Stimulated activated CD4-positive, alpha-beta T cell treated with anti-CD3 and anti-CD28 coated beads, Interleukin-4, amount 100 ng/mL, for 48 hours (primary cell): ENCODE data around the gene ELAC1.
A peak's percentile ranks its signal among the peaks of the same experiment; 100 is the strongest.

Source experiments
- DNase-seq, 2 donors: peaks; one replicate each; pipeline ENCODE4 v3.0.0-alpha.2; 2020; ENCODE audit warnings: low read depth in 2 of 2

ELAC1 gene

DNA sequence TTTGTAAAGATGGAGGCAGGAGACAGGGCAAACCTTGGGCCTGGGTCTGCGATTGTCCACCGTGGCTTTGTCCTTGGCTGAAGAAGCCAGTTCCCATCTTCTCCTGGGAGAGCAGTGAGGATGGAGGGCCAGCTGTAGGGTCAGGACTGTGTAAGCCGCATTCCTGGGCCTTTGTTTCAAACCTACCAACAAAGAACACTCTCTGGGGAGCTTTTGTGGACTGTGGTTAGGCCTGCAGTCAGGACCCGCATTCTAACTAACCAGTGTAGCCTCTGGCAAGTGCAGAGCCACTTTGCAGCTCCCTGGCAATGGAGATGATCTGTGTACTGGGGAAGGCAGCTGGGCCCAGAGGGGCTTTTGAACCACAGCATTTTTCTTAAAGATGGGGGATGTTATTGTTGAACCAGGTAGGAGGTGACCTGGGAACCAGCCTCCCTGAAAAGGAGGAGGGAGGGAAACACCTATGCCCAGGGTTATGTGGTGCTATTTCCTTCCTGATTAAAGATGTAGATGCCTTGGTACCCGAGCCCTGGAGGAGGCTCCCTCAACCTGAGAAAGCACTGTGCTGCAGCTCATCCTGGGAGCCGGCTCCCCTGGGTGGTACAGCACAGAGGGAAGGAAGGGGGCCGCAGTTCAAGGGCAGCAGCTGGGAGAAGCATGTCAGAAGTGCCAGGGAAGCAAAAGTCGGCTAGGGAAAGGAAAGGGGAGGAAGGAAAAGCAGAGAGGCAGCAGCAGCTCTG is 49.5 kb downstream of the ELAC1 start:
- DNase-seq, result no peak

DNA sequence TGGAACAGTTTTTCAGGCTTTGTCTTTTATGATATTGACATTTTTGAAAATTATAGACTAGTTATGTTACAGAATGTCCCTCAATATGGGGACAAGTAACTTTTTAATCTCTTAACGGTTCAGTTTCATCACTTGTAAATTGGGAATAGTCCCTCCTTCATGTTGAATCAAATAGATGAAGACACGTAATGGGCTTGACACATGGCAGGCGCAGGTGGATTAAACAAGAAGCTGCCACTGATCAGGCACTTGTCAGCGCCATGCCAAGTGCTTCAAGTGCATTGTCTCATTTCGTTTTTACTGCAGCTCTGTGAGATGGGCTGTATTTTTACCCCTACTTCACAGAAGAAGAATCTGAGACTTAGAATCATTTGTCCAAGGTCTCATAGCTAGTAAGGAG is 52.7 kb downstream of the ELAC1 start:
- DNase-seq, result no peak

DNA sequence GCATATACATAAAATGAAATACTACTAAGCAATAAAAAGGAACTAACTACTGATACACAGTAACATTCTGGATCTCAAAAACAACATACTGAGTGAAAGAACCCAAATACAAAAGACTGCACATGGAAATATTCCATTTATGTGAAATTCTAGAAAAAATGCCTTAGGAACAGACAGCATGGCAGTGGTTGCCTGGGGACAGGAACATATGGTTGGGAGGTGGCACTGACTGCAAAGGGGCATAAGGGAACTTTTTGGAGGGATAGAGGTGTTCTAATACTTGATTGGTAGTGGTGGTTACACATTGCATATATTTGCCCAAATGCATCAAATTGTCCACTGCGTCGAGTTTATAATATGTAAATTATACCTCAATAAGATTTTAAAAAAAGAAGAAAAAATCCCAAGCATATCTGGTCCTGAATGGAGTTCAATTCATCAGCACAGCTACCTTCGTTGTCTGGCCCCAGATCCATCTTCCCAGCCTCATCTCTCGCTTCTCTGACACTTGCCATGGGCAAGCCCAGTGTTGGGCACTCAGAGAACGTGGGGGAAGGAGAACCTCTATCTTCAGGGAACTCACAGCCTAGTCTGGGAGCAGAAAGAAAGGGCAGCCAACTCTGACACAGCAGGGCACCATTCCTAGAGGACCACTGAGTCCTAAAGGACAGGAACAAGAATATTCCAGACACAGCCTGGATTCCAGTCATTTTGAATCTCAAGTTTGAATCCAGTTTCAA is 53.6 kb downstream of the ELAC1 start:
- no peak for DNase-seq

DNA sequence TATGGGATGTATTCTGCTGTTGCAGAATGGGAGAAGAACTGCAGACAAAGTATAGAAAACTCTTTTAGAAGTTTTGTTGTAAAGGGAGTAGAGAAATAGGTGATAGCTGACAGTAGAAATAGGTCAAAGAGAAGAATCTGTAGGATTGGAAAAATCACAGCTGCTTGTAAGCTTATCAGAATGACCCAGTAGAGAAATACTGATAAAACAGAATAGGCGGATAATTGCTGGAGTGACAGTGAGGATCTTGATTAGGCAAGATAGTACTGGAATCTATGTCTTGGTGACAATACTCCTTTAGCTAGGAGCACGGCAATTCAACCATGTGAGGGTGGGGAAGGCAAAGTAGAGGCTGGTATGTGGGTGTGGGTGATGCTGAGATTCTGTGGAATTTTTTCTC is 57.7 kb downstream of the ELAC1 start:
- no peak for DNase-seq

DNA sequence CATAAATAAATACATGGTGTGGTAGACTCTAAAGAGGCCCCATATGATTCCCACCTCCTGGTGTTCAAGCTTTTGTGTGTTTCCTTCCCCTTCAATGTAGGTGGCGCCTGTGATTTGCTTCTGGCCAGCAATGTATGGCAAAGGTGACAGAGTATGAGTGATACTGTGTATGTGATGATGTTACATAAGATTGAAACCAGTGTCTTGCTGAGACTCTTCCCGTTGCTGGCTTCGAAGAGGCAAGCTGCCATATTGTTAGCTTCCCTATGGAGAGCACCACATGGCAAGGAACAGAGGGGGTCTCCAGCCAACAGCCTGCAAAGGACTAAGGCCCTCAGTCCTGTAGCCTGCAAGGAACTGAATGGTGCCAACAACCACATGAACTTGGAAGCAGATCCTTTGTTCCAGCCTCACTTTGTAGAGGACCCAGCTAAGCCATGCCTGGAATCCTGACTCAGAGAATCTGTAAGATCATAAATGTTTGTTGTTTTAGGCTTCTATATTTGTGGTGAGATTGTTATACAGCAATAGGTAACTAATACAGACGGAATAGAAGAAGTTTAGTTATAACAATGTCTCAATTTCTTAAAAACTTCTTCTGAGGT is 60.5 kb downstream of the ELAC1 start:
- DNase-seq, result no peak

DNA sequence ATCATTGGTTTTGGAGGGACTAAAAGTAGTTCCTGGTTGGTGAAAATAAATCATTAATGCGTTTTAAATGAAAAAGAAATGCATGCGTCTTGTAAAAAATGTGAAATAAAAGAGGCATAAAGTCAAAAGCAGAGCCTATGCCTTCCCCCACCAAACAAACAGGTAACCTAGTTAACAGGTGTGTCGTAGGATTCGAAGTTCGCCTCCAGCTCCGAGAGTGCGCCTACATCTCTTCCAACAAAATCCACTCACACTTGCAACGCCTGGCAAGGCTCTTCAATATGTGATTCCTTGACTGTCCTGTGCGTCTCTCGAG is 61.5 kb downstream of the ELAC1 start:
- no peak for DNase-seq

DNA sequence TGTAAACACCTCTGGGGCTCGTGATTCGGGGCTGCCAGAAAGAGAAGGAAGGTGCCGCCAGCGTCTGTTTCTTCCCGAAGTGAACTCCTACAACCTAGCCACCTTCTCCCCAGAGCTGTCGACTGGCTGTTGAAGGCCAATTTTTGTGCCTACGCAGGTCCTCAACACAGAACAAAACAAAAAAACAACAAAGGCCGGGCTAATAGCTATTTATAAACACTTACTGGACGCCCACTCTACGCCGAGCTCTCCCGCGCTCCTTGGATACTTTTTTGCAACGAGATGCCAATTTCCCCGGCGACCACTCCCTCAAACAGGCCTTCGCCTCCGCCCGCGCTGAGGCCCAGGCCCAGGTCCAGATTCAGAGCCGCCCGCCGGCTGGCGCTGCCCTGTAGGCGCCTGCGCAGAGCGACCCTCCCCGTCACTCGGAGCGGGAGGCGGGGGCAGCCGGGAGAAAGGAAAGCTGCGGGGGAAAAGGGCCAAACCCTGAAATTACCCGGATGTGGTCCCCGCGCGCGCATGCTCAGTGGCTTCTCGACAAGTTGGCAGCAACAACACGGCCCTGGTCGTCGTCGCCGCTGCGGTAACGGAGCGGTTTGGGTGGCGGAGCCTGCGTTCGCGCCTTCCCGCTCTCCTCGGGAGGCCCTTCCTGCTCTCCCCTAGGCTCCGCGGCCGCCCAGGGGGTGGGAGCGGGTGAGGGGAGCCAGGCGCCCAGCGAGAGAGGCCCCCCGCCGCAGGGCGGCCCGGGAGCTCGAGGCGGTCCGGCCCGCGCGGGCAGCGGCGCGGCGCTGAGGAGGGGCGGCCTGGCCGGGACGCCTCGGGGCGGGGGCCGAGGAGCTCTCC is 62.1 kb downstream of the ELAC1 start, which contains the start of gene SMAD4:
SMAD4 (plus strand) TSS at position 520 of the 843 bp plus-strand sequence. CDS start 16,834 bp downstream, outside the sequence.
- DNase-seq, result peak; percentile 97 to 98

DNA sequence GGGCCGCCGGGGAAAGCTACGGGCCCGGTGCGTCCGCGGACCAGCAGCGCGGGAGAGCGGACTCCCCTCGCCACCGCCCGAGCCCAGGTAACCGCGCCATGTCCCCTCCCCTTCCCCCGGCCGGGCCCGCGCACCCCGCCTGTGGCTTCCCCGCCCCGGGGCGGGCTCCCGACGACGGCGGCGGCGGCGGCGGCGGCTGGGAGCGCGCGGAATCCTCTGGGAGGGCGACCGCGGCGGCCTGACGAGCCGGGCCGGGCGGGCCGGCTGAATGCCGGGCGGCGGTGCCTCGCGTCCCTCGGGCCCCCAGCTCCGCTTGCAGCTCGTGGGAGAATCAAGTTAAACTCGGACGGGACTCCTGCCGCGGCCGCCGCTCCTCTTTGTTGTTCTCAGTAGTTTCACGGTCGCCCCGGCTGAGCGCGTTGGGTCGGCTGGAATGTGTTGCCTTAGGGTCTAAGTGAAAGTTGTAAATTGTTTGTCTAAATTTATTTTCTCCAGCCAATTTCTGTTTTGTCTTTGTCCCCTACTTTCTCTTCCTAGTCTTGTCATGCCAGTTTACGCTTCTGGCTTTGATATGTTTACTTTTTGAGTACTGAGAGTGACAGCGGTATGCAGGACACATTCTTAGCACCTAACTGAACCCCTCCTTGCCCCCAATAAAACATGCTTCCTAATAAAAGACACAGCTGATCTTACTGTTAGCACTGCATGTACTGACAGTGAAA is 62.9 kb downstream of the ELAC1 start:
- peak; percentile 46 to 62 for DNase-seq

DNA sequence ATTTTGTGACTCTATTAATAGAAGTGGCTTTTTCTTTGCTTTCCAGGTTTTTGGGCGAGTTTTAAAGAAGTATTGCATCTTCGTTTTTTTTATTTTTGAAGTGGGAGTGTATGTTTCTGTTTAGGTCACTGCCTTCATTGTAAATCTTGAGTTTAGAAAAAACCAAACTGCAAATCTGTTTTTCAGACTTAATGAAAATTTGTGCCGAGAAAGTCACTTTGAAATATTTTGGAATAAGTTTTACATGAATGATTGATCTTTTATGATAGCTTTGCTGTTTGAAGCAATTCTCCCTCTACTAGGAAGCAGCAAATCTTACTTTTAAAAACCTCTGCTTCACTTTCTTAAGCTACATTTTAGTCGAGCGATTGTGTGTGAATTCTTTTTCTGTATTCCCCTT is 64.4 kb downstream of the ELAC1 start:
- DNase-seq, result no peak

DNA sequence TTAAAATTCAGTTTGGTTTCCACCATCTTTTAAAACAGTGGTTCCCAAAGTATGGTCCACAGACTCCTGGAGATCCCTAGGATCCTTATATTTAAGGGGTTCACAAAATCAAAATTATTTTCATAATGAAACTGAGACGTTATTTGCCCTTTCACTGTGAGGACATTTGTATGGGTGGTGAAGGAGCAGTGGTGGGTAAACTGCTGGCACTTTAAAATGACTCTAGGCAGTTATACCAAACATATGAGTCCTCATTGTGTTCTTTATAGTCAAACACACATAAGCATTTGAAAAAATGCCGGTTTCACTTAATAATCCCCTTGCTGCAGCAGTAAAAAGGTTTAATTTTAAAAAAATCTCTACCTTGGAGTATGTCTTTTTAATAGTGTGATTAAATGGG is 69.4 kb downstream of the ELAC1 start:
- no peak for DNase-seq
